Liver (tissue), 3 donors: ENCODE data around the gene ZNF561.

Source experiments
- CTCF ChIP-seq: fragments of 150-350 bp; IDR thresholded peaks from 2 replicates; pipeline ENCODE4 v1.5.1; 2017; ENCODE audit warnings: improper control_type of control experiment, low read depth, low read length; ENCODE audit not compliant: missing input control
- EGR1 ChIP-seq, 2 donors: IDR thresholded peaks; 2 replicates each; pipeline ENCODE4 v1.6.1; 2016 to 2018; ENCODE audit warnings: antibody characterized with exemption in 2 of 2, low read depth in 2 of 2
- FOXA1 ChIP-seq: IDR thresholded peaks from 2 replicates; pipeline ENCODE4 v1.6.1; 2016; ENCODE audit warnings: antibody characterized with exemption
- GABPA ChIP-seq, 2 donors: IDR thresholded peaks in 1 of 2; conservative IDR thresholded peaks in 1 of 2; 2 replicates each; pipeline ENCODE4 v1.6.1; 2016; ENCODE audit warnings: antibody characterized with exemption in 2 of 2, mild to moderate bottlenecking in 1 of 2, moderate library complexity in 1 of 2
- MAX ChIP-seq: IDR thresholded peaks from 2 replicates; pipeline ENCODE4 v1.6.1; 2016; ENCODE audit warnings: antibody characterized with exemption
- NR2F2 ChIP-seq: IDR thresholded peaks from 2 replicates; pipeline ENCODE4 v1.6.1; 2016; ENCODE audit warnings: antibody characterized with exemption
- RAD21 ChIP-seq, 2 donors: IDR thresholded peaks; 2 replicates each; pipeline ENCODE4 v1.6.1; 2016; ENCODE audit warnings: antibody characterized with exemption in 2 of 2, mild to moderate bottlenecking in 2 of 2
- REST ChIP-seq: IDR thresholded peaks from 2 replicates; pipeline ENCODE4 v1.6.1; 2016; ENCODE audit warnings: antibody characterized with exemption, mild to moderate bottlenecking
- SP1 ChIP-seq: IDR thresholded peaks from 2 replicates; pipeline ENCODE4 v1.6.1; 2018; ENCODE audit warnings: antibody characterized with exemption, mild to moderate bottlenecking
- TAF1 ChIP-seq: conservative IDR thresholded peaks from 2 replicates; pipeline ENCODE4 v1.6.1; 2016; ENCODE audit warnings: antibody characterized with exemption, mild to moderate bottlenecking
- YY1 ChIP-seq: IDR thresholded peaks from 2 replicates; pipeline ENCODE4 v1.6.1; 2016; ENCODE audit warnings: antibody characterized with exemption, mild to moderate bottlenecking
- donor health status: healthy.
- donor health status: healthy.

GRCh38 chr19:9570255-9570654 lies 50.8 kb downstream of the ZNF561 start:
- no peak for TF ChIP-seq MAX
- TF ChIP-seq CTCF = no peak
- TF ChIP-seq REST = no peak
- no peak for TF ChIP-seq RAD21 (IDR thresholded peaks at IDR 0.05)
- TF ChIP-seq TAF1 = no peak
- TF ChIP-seq SP1 = no peak
- TF ChIP-seq YY1 = no peak
- no peak for TF ChIP-seq NR2F2
- no peak for TF ChIP-seq EGR1 (IDR thresholded peaks at IDR 0.05; ENCODE audit: low read depth in 2 of 2)
- no peak for TF ChIP-seq FOXA1
- TF ChIP-seq GABPA (IDR thresholded peaks at IDR 0.05 in 1 of 2, conservative IDR thresholded peaks at IDR 0.05 in 1 of 2) = no peak
